Bone marrow (tissue), 2 donors: Measurements from ENCODE around the gene PARP14.
"Not testable (repeated sequence)": the region's sequence is repeated elsewhere in the genome, so short reads cannot be mapped to it uniquely, and the experiment has no call there.

Source experiments
- DNase-seq, 2 donors: peaks; one replicate each; lab custom pipeline; 2025; lab: John Stamatoyannopoulos, UW

PARP14 gene

GRCh38 chr3:122680475-122681283 lies at the start of gene PARP14:
Gene PARP14 (plus strand): TSS chr3:122680839. CDS start chr3:122680884, 45 bp downstream.
- peak; percentile 48 to 74 for DNase-seq

DNA sequence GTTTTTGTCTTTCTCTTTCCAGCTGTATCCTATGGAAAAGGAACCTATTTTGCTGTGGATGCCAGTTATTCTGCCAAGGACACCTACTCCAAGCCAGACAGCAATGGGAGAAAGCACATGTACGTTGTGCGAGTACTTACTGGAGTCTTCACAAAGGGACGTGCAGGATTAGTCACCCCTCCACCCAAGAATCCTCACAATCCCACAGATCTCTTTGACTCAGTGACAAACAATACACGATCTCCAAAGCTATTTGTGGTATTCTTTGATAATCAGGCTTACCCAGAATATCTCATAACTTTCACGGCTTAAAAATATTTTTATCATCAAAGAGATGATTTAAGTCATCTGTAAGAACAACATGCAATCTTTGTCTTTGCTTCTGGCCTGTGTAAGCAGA lies 44.9 kb upstream of the PARP14 start:
- no peak for DNase-seq

GRCh38 chr3:122636697-122637096 lies 43.9 kb upstream of the PARP14 start:
- no peak for DNase-seq

- DNase-seq, result no peak
Measured at GRCh38 chr3:122640437-122640999, 40.1 kb upstream of the PARP14 start.

- no peak for DNase-seq
Measured at GRCh38 chr3:122642935-122643334, 37.7 kb upstream of the PARP14 start.

GRCh38 chr3:122646146-122646988 lies 34.3 kb upstream of the PARP14 start:
- peak in 1 of 2 donors; percentile 23 for DNase-seq

DNA sequence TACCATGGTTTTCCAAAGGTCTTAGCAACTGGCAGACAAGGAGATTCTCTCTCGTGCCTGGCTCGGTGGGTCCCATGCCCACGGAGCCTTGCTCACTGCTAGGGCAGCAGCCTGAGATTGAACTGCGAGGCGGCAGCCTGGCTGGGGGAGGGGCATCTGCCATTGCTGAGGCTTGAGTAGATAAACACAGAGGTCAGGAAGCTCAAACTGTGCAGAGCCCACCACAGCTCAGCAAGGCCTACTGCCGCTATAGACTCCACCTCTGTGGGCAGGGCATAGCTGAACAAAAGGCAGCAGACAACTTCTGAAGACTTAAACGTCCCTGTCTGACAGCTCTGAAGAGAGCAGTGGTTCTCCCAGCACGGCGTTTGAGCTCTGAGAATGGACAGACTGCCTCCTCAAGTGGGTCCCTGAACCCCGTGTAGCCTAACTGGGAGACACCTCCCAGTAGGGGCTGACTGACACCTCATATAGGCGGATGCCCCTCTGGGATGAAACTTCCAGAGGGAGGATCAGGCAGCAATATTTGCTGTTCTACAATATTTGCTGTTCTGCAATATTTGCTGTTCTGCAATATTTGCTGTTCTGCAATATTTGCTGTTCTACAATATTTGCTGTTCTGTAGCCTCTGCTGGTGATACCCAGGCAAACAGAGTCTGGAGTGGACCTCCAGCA lies 29.3 kb upstream of the PARP14 start:
- DNase-seq, result not testable (repeated sequence)

DNA sequence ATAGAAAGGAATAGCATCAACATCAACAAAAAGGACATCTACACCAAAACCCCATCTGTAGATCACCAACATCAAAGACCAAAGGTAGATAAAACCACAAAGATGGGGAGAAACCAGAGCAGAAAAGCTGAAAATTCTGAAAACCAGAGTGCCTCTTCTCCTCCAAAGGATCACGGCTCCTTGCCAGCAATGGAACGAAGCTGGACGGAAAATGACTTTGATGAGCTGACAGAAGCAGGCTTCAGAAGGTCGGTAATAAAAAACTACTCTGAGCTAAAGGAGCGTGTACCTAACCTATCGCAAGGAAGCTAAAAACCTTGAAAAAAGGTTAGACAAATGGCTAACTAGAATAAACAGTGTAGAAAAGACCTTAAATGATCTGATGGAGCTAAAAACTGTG lies 28.7 kb upstream of the PARP14 start:
- DNase-seq, result not testable (repeated sequence)

GRCh38 chr3:122658336-122658735 lies 22.3 kb upstream of the PARP14 start:
- not testable (repeated sequence) for DNase-seq

GRCh38 chr3:122660297-122660974 lies 20.2 kb upstream of the PARP14 start:
- no peak for DNase-seq

- no peak for DNase-seq
Measured at GRCh38 chr3:122661633-122662032, 19.0 kb upstream of the PARP14 start.

- no peak for DNase-seq
Measured at GRCh38 chr3:122662505-122662904, 18.1 kb upstream of the PARP14 start.

- no peak for DNase-seq
Measured at GRCh38 chr3:122665226-122665786, 15.3 kb upstream of the PARP14 start.

DNA sequence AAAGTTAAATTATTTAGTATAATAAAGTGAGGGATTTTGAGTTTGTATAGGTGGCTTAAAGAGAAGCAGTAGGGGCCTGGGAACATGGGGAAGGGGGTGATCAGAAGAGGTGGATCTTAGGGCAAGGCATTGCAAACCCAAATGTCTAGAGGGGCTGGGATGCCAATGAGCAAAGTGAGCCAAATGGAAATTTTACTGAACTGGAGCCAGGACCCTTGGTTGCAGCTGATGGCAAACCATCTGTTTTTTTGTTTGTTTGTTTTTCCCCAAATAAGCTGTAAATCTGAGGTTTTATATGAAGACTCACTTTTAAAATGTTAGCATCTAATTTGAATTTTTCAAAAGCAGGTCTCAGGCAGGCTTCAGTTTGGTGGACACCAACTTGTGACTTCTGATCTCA lies 14.8 kb upstream of the PARP14 start:
- no peak for DNase-seq

DNA sequence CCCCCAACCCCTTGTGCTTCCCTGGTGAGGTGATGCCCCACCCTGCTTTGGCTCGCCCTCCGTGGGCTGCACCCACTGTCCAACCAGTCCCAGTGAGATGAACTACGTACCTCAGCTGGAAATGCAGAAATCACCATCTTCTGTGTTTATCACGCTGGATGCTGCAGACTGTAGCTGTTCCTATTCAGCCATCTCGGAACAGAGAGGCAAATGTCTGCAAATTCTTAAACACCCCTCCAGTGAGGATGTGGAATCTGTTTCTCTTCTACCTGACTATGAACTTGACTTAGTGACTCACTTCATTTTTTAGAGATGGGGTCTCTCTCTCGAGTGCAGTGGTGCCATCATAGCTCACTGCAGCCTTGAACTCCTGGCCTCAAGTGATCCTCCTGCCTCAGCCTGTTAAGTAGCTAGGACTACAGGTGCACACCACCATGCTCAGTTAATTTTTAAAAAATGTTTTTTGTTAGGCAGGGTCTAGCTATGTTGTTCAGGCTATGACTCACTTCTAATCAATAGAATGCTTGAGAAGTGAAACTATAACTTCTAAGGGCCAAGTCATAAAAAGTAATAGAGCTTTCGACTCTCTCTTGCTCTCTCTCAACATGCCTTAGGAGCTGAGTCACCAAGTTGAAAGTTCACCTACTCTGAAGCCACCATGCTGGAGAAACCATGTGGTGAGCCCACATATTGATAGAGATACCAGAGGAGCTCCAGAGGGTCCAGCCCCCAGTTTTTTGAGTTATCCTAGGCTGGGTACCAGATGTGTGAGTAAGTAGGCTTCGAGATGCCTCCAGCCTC lies 11.5 kb upstream of the PARP14 start:
- no peak for DNase-seq

GRCh38 chr3:122671553-122671952 lies 9.1 kb upstream of the PARP14 start:
- DNase-seq, result no peak

GRCh38 chr3:122674339-122674738 lies 6.3 kb upstream of the PARP14 start:
- DNase-seq, result no peak

GRCh38 chr3:122676759-122677158 lies 3.9 kb upstream of the PARP14 start:
- no peak for DNase-seq

DNA sequence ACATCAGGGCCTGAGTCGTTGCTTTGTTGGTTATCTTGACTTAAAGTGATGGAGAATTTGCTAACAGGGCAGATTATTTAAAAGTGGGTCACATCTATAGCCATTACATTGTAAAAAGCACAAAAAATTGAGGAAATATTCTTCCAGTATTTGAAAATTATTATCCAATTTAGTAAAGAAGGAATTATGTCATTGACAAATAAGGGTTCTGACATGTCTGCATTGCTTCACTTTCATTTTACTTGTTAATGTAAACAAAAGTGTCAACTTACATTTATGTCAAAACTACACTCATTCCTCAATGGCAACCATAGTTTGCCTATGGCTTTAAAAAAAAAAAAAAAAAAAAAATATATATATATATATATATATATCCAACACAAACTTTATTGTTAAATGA lies 3.4 kb upstream of the PARP14 start:
- no peak for DNase-seq

- DNase-seq, result peak in 1 of 2 donors; percentile 30
Measured at GRCh38 chr3:122678506-122678905, 2.1 kb upstream of the PARP14 start.
